C4-2B (cell line): Measurements from ENCODE around the gene PPP1R1C.

Source experiments
- CTCF ChIP-seq: fragments of 450-650 bp; conservative IDR thresholded peaks from 2 replicates; pipeline ENCODE4 v1.5.1; 2017; ENCODE audit warnings: mild to moderate bottlenecking
- ZFX ChIP-seq: fragments of 450-650 bp; IDR thresholded peaks from 2 replicates; pipeline ENCODE4 v1.6.1; 2017

- TF ChIP-seq CTCF: no peak
- no peak for TF ChIP-seq ZFX
Observed at GRCh38 chr2:182019731-182020130, 34.1 kb downstream of the PPP1R1C start.
